NT2/D1 (cell line): Measurements from ENCODE around the gene LY6G5B.

Source experiments
- DNase-seq: peaks from one replicate; pipeline ENCODE4 v3.0.0-alpha.2; 2011; ENCODE audit warnings: low read depth, low spot score
- H3K27me3 ChIP-seq: 2 replicates; pipeline ENCODE4 v1.6.0; 2011; ENCODE audit warnings: mild to moderate bottlenecking; ENCODE audit not compliant: insufficient read length, insufficient read depth
- H3K36me3 ChIP-seq: 2 replicates; pipeline ENCODE4 v1.6.1; 2011; ENCODE audit warnings: mild to moderate bottlenecking, low read length, mixed read lengths; ENCODE audit not compliant: insufficient read depth, insufficient read length
- H3K4me1 ChIP-seq: 2 replicates; pipeline ENCODE4 v1.5.1; 2011; ENCODE audit not compliant: insufficient read depth, insufficient read length
- H3K4me3 ChIP-seq: 2 replicates; pipeline ENCODE4 v1.5.1; 2011; ENCODE audit warnings: low read depth; ENCODE audit not compliant: insufficient read length
- H3K9ac ChIP-seq: 2 replicates; pipeline ENCODE4 v1.6.0; 2011; ENCODE audit warnings: low read depth; ENCODE audit not compliant: insufficient read length
- H3K9me3 ChIP-seq: 2 replicates; pipeline ENCODE4 v1.5.1; 2011; ENCODE audit warnings: mild to moderate bottlenecking, low read length; ENCODE audit not compliant: insufficient read depth
- SUZ12 ChIP-seq: IDR thresholded peaks from 2 replicates; pipeline ENCODE4 v1.6.1; 2011; ENCODE audit not compliant: insufficient read length, insufficient read depth; ENCODE audit errors: extremely low read depth
- YY1 ChIP-seq: IDR thresholded peaks from 2 replicates; pipeline ENCODE4 v1.6.1; 2011; ENCODE audit not compliant: insufficient read length, insufficient read depth
- ZNF274 ChIP-seq: IDR thresholded peaks from 2 replicates; pipeline ENCODE4 v1.6.1; 2011; ENCODE audit warnings: mild to moderate bottlenecking, low read depth, low read length

LY6G5B gene

GRCh38 chr6:31634131-31634530 is 35.6 kb upstream of the LY6G5B start:
- no peak overlapping the region for H3K4me3 ChIP-seq
- H3K4me1 ChIP-seq, result peaks cover 2% of the 10 kb centered on the region
- H3K36me3 ChIP-seq, result peaks cover 90% of the 10 kb centered on the region
- DNase-seq, result no peak
- H3K27me3 ChIP-seq, result no peaks in the 10 kb centered on the region
- H3K9ac ChIP-seq, result no peak overlapping the region
- TF ChIP-seq SUZ12, result no peak
- TF ChIP-seq ZNF274, result no peak
- TF ChIP-seq YY1, result no peak
- H3K9me3 ChIP-seq, result no peaks in the 10 kb centered on the region

- peaks cover 2% of the 10 kb centered on the region for H3K4me1 ChIP-seq
- no peak for TF ChIP-seq YY1
- no peak for TF ChIP-seq ZNF274
- TF ChIP-seq SUZ12, result no peak
- DNase-seq, result no peak
- H3K4me3 ChIP-seq, result no peak overlapping the region
- no peaks in the 10 kb centered on the region; the same call in 1 of the 2 replicates for H3K9me3 ChIP-seq
- no peak overlapping the region for H3K9ac ChIP-seq
- H3K27me3 ChIP-seq, result no peaks in the 10 kb centered on the region
- peaks cover 91% of the 10 kb centered on the region for H3K36me3 ChIP-seq
Observed at GRCh38 chr6:31634969-31635575, 34.7 kb upstream of the LY6G5B start.

GRCh38 chr6:31636698-31637596 is 32.8 kb upstream of the LY6G5B start:
- Histone ChIP-seq H3K9ac (no peak overlapping the region), H3K36me3 (peaks cover 91% of the 10 kb centered on the region), H3K27me3 (no peaks in the 10 kb centered on the region), H3K4me1 (peaks cover 2% of the 10 kb centered on the region), H3K4me3 (no peak overlapping the region), H3K9me3 (no peaks in the 10 kb centered on the region; the same call in 1 of the 2 replicates)
- DNase-seq, result no peak
- TF ChIP-seq ZNF274, result no peak
- TF ChIP-seq SUZ12, result no peak
- no peak for TF ChIP-seq YY1

- no peak for DNase-seq
- Histone ChIP-seq H3K9ac (no peak overlapping the region), H3K9me3 (no peaks in the 10 kb centered on the region; the same call in 1 of the 2 replicates), H3K4me1 (no peaks in the 10 kb centered on the region), H3K27me3 (no peaks in the 10 kb centered on the region), H3K36me3 (peaks cover 88% of the 10 kb centered on the region), H3K4me3 (no peak overlapping the region)
- TF ChIP-seq ZNF274 (no peak), SUZ12 (no peak), YY1 (no peak)
Observed at GRCh38 chr6:31639043-31639442, 30.7 kb upstream of the LY6G5B start.

- no peak for TF ChIP-seq ZNF274
- TF ChIP-seq YY1, result no peak
- TF ChIP-seq SUZ12, result no peak
- no peak for DNase-seq
- Histone ChIP-seq H3K4me3 (no peak overlapping the region), H3K36me3 (peaks cover 88% of the 10 kb centered on the region), H3K9ac (no peak overlapping the region), H3K27me3 (no peaks in the 10 kb centered on the region), H3K9me3 (no peaks in the 10 kb centered on the region; the same call in 1 of the 2 replicates), H3K4me1 (no peaks in the 10 kb centered on the region)
Observed at GRCh38 chr6:31639449-31639861, 30.3 kb upstream of the LY6G5B start.

DNA sequence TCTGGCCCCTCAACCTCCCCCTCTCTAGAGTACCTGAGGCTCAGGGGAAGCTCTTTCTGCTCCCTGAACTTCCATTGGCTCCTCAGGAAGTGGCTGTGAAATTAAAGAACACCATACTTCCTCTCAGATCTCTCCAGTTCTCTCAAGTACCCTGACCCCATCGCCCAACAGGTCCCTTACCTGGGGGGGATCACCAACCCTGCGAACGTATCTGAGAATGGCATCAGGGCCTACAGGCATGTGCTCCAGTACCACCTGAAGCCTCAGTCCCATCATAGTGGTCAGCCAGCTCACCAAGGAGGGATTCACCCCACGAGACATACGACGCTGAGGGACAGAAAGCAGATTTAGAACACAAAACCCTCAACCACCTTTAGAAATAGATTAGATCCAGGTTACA is 29.2 kb upstream of the LY6G5B start:
- no peak for TF ChIP-seq YY1
- no peak for TF ChIP-seq ZNF274
- no peak for TF ChIP-seq SUZ12
- no peaks in the 10 kb centered on the region for H3K27me3 ChIP-seq
- H3K9me3 ChIP-seq, result no peaks in the 10 kb centered on the region; the same call in 1 of the 2 replicates
- H3K9ac ChIP-seq, result no peak overlapping the region
- H3K36me3 ChIP-seq, result peaks cover 88% of the 10 kb centered on the region
- no peak overlapping the region for H3K4me3 ChIP-seq
- no peak for DNase-seq
- no peaks in the 10 kb centered on the region for H3K4me1 ChIP-seq

DNA sequence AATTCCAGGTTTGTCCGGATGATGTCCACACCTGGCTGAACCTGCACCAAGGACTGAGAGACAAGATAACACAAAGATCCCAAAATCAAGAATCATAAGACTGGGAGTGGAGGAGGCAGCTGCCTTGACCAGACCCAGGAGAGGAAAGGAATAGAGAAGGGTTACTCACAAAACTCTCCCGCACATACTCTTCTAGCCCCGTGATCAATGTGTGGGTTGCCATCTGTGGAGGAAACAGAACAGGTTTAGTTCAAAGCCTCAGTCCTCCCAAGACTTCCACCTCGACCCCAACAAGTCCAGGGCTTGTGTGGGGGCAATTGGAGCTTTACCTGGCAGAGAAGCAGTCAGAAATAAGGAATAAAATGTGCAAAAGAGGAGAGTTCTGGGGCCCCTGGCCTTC is 28.4 kb upstream of the LY6G5B start:
- no peak overlapping the region for H3K9ac ChIP-seq

More for the DNA sequence above, 28.4 kb upstream of the LY6G5B start:
- Histone ChIP-seq H3K27me3 (no peaks in the 10 kb centered on the region), H3K4me3 (no peak overlapping the region), H3K4me1 (no peaks in the 10 kb centered on the region), H3K9me3 (no peaks in the 10 kb centered on the region; the same call in 1 of the 2 replicates), H3K36me3 (peaks cover 88% of the 10 kb centered on the region)
- no peak for DNase-seq
- TF ChIP-seq YY1 (no peak), ZNF274 (no peak), SUZ12 (no peak)
